Measurements from ENCODE around the gene PNKP. TPM values are rescaled to one million over a fixed set of nuclear protein-coding genes. Genes with fewer than 3 reads are reported as not detected.
A peak's percentile ranks its signal among the peaks of the same experiment; 100 is the strongest.

PNKP gene
- total RNA-seq, 1 donor from 2014 or later: 46.3 TPM

- H3K27ac ChIP-seq: peak overlapping the region in 1 of 2 donors; percentile 99
- H3K27me3 ChIP-seq: no peaks in the 10 kb centered on the region
- no peaks in the 10 kb centered on the region for H3K9me3 ChIP-seq
- H3K4me1 ChIP-seq: peaks cover 11 to 23% of the 10 kb centered on the region in 2 donors
- peaks cover 46 to 47% of the 10 kb centered on the region in 2 donors for H3K36me3 ChIP-seq
- TF ChIP-seq, protein P1, sequence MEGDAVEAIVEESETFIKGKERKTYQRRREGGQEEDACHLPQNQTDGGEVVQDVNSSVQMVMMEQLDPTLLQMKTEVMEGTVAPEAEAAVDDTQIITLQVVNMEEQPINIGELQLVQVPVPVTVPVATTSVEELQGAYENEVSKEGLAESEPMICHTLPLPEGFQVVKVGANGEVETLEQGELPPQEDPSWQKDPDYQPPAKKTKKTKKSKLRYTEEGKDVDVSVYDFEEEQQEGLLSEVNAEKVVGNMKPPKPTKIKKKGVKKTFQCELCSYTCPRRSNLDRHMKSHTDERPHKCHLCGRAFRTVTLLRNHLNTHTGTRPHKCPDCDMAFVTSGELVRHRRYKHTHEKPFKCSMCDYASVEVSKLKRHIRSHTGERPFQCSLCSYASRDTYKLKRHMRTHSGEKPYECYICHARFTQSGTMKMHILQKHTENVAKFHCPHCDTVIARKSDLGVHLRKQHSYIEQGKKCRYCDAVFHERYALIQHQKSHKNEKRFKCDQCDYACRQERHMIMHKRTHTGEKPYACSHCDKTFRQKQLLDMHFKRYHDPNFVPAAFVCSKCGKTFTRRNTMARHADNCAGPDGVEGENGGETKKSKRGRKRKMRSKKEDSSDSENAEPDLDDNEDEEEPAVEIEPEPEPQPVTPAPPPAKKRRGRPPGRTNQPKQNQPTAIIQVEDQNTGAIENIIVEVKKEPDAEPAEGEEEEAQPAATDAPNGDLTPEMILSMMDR (IDR thresholded peaks at IDR 0.05): no peak
- peak overlapping the region; percentile 80 to 85 for H3K4me3 ChIP-seq
- no peak for DNase-seq (ENCODE audit: low spot score in 2 of 2)
- intact Hi-C loops (cut with DNase I): no loop called here
These were observed 11.3 kb upstream of the PNKP start for GRCh38 chr19:49878744-49879070.

- peak; percentile 94 to 99 for DNase-seq (ENCODE audit: low spot score in 2 of 2)
- H3K4me3 ChIP-seq: peak overlapping the region; percentile 80 to 85
- intact Hi-C loops (cut with DNase I): loop anchor here (1.0 to 2.0 kb wide), 4 partner anchors 51 to 499 kb away; partner anchors contain the start of genes ATF5, FUZ, NR1H2 and NUP62
These were observed 10.7 kb upstream of the PNKP start for GRCh38 chr19:49877879-49878743.

GRCh38 chr19:49877020-49877878 lies 9.9 kb upstream of the PNKP start, which contains the start of the genes AKT1S1 and TBC1D17:
Gene AKT1S1 (minus strand): TSS chr19:49877355. CDS start chr19:49873295, 4,060 bp downstream.
Gene TBC1D17 (plus strand): TSS chr19:49877702. CDS start chr19:49877724, 22 bp downstream.
- H3K27ac ChIP-seq: peak within 1 kb of the TSS; percentile 99
- intact Hi-C loops (cut with DNase I): loop anchor here (1.0 to 2.0 kb wide), 4 partner anchors 52 to 500 kb away; partner anchors contain the start of genes ATF5, FUZ, NR1H2 and NUP62
- peak within 1 kb of the TSS; percentile 85 to 100 for H3K4me3 ChIP-seq
- peak; percentile 98 to 100 for DNase-seq (ENCODE audit: low spot score in 2 of 2)
- peaks cover 32% of the 10 kb centered on the region in 2 donors for H3K36me3 ChIP-seq
- TF ChIP-seq, protein P1 (IDR thresholded peaks at IDR 0.05): no peak
- H3K4me1 ChIP-seq: peaks cover 11 to 23% of the 10 kb centered on the region in 2 donors
- H3K9me3 ChIP-seq: no peaks in the 10 kb centered on the region
- no peaks in the 10 kb centered on the region for H3K27me3 ChIP-seq

More at GRCh38 chr19:49877879-49878743, 10.7 kb upstream of the PNKP start:
- TF ChIP-seq, protein P1 (IDR thresholded peaks at IDR 0.05): no peak
- Histone ChIP-seq H3K27me3 (no peaks in the 10 kb centered on the region), H3K36me3 (peaks cover 40 to 41% of the 10 kb centered on the region in 2 donors), H3K9me3 (no peaks in the 10 kb centered on the region), H3K4me1 (peaks cover 11 to 23% of the 10 kb centered on the region in 2 donors), H3K27ac (peak overlapping the region; percentile 99)

GRCh38 chr19:49876422-49877019 lies 9.1 kb upstream of the PNKP start:
- TF ChIP-seq, protein P1 (IDR thresholded peaks at IDR 0.05): no peak
- H3K27me3 ChIP-seq: no peaks in the 10 kb centered on the region
- H3K27ac ChIP-seq: peak overlapping the region; percentile 99
- peaks cover 11 to 23% of the 10 kb centered on the region in 2 donors for H3K4me1 ChIP-seq
- peaks cover 24 to 25% of the 10 kb centered on the region in 2 donors for H3K36me3 ChIP-seq
- intact Hi-C loops (cut with DNase I): loop anchor here (1.0 to 2.0 kb wide), 6 partner anchors 9 to 500 kb away; partner anchors contain the start of genes ATF5, FUZ, NR1H2 and NUP62
- no peaks in the 10 kb centered on the region for H3K9me3 ChIP-seq
- peak overlapping the region; percentile 85 to 100 for H3K4me3 ChIP-seq
- DNase-seq (ENCODE audit: low spot score in 2 of 2): peak; percentile 94 to 99

Data from ascending aorta (tissue), 2 donors.